Tibial nerve (tissue), 4 donors: ENCODE measurements around the gene PACSIN1.

Experiments used
- CTCF ChIP-seq, 5 experiments: fragments of 200-600 bp in 3 of 5; fragments of 450-650 bp in 2 of 5; sonication (generic) in 3 of 5; IDR thresholded peaks; one replicate each; pipeline ENCODE4 v1.5.1; 2016 to 2019; ENCODE audit warnings: antibody characterized with exemption in 5 of 5, mild to moderate bottlenecking in 3 of 5, moderate library complexity in 2 of 5
- EP300 ChIP-seq, 2 donors: sonication (generic); formaldehyde crosslinking; IDR thresholded peaks; one replicate each; pipeline ENCODE4 v1.6.1; 2017; ENCODE audit warnings: antibody characterized with exemption in 2 of 2, mild to moderate bottlenecking in 1 of 2
- POLR2A ChIP-seq, 2 donors: fragments of 450-650 bp; IDR thresholded peaks; one replicate each; pipeline ENCODE4 v1.6.1; 2017; ENCODE audit warnings: antibody characterized with exemption in 2 of 2, mild to moderate bottlenecking in 2 of 2, moderate library complexity in 2 of 2

DNA sequence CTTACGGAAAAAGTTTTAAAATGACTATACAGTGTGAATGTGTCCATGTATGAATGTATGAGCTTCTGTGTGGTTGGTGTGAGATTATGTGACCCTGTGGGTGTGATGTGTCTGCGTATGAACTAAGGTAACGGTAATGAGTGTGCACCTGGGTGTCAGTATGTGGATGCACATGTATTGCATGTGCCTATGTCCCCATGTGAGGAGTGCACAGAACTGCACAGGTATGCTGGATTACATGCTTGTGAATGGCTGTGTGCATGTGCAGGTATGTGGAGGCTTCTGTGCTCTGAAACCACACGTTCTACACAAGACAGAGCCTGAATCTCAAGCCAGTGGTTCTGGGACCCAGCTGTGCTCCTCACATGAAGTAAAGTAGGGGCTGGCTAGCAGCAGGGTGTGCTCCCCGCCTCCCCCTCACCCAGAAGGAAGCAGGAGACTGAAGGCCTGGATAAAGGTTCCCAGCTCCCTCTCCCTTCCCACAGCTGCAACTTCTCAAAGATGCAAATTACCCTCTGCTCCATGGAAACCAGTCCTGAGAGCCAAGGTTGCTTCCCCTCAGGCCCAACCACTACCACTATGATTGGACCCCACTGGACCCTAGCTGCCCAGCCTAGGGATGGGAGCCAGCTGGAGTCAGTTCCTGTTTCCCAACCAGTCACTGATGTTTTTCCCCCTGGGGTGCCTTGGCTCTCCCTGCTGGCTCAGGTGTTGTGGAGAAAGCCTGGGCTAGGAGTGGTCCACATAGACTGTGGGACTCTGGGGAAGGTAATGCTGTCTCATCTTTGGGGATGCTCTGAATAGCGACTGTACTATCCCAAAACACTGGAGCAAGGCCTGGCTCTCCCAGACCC, 115.1 kb downstream of the PACSIN1 start:
- no peak for TF ChIP-seq CTCF (IDR thresholded peaks at IDR 0.05)
- TF ChIP-seq EP300 (IDR thresholded peaks at IDR 0.05) = no peak
- TF ChIP-seq POLR2A (IDR thresholded peaks at IDR 0.05) = no peak
